ENCODE data around the gene CD79B. TPM values are rescaled to one million over a fixed set of nuclear protein-coding genes. Genes with fewer than 3 reads are reported as not detected.
"Not testable (repeated sequence)": the region's sequence is repeated elsewhere in the genome, so short reads cannot be mapped to it uniquely, and the experiment has no call there.

CD79B gene
- total and polyA plus RNA-seq, 10 of the 15 experiments (the other 5 are each of a cell fraction or from before 2014, with no cell fraction given): 17.5 to 148 (median 79.1) TPM

GRCh38 chr17:63915753-63916152, 16.4 kb downstream of the CD79B start:
- H3K4me3 ChIP-seq; H4K20me1 ChIP-seq (ENCODE audit: control insufficient read depth, insufficient read depth); BruUV-seq (replicated peaks); H3K79me2 ChIP-seq (ENCODE audit: control insufficient read depth, insufficient read depth, low read length); FAIRE-seq; intact Hi-C loops (cut with micrococcal nuclease; ENCODE audit: unreplicated experiment); H3K27ac ChIP-seq (ENCODE audit: control insufficient read depth, insufficient read depth); H3K9ac ChIP-seq (ENCODE audit: control insufficient read depth, insufficient read depth, low read length); in situ Hi-C loops (cut with MboI); H3K4me1 ChIP-seq (ENCODE audit: control insufficient read depth, insufficient read depth, low read length); DNase-seq (ENCODE audit: low read depth, low spot score); H3K9me3 ChIP-seq (replicated peaks; ENCODE audit: control insufficient read depth, insufficient read depth, low read length); H3K27me3 ChIP-seq (replicated peaks in 1 of 2; ENCODE audit: control insufficient read depth in 2 of 2, insufficient read depth in 2 of 2, low read length in 1 of 2); H3K36me3 ChIP-seq (ENCODE audit: control insufficient read depth in 2 of 2, insufficient read depth in 2 of 2, low read length in 1 of 2): not testable (repeated sequence)
- WGBS (ENCODE audit: insufficient coverage, insufficient replicate concordance, low lambda C conversion rate, missing lambda C conversion rate): 0% methylated on average over 10 of the region's 10 CpGs
- Histone ChIP-seq H3K4me2 (ENCODE audit: control insufficient read depth, insufficient read depth) (peak overlapping the region; percentile 44; the same call in 1 of the 2 replicates), H2AFZ (ENCODE audit: control insufficient read depth, low read depth, low read length) (peak overlapping the region; percentile 51; the same call in 1 of the 2 replicates)
- RAD21 ChIA-PET (ENCODE audit: unreplicated experiment): interaction anchor here (1.1 to 9.2 kb wide), 10 partner anchors 16 to 218 kb away, joined by 3 to 288 read pairs (median 6); partner anchors contain the start of genes CD79B and ICAM2
- POLR2A ChIA-PET: interaction anchor here (1.1 to 1.4 kb wide), 3 partner anchors 30 to 109 kb away, joined by 3 to 4 read pairs (median 4); partner anchors contain the start of gene ICAM2
- CTCF ChIA-PET: interaction anchor here (0.9 to 17.4 kb wide), 12 partner anchors 11 to 217 kb away, joined by 3 to 481 read pairs (median 6); partner anchors contain the start of genes CD79B, ERN1 and ICAM2
- SMC1A ChIA-PET (ENCODE audit: uncharacterized antibody, unreplicated experiment): interaction anchor here (1.2 to 14.0 kb wide), 13 partner anchors 8 to 217 kb away, joined by 3 to 248 read pairs (median 5); partner anchors contain the start of genes CD79B and ICAM2
- TF ChIP-seq BHLHE40 (IDR thresholded peaks at IDR 0.05; ENCODE audit: borderline replicate concordance in 1 of 2, low read depth in 2 of 2, low read length in 1 of 2) (peak; percentile 70 to 91; a peak in 3 of 4 replicates), SPI1 (IDR thresholded peaks at IDR 0.05; ENCODE audit: borderline replicate concordance, insufficient read depth, low read depth, low read length) (peak; percentile 74), MEF2B (IDR thresholded peaks at IDR 0.05; ENCODE audit: partially characterized antibody, poor library complexity, severe bottlenecking) (peak; percentile 62), RELB (IDR thresholded peaks at IDR 0.05; ENCODE audit: low read depth) (peak; percentile 41; the same call in 1 of the 2 replicates), IKZF2 (IDR thresholded peaks at IDR 0.05) (peak; percentile 24 to 46; a peak in 2 of 4 replicates)
- peak; percentile 76 for ATAC-seq

Measured in GM12878 (cell line).